ENCODE measurements around the gene THSD8.
"Not testable (repeated sequence)": the region's sequence is repeated elsewhere in the genome, so short reads cannot be mapped to it uniquely, and the experiment has no call there.

The THSD8 gene

DNA sequence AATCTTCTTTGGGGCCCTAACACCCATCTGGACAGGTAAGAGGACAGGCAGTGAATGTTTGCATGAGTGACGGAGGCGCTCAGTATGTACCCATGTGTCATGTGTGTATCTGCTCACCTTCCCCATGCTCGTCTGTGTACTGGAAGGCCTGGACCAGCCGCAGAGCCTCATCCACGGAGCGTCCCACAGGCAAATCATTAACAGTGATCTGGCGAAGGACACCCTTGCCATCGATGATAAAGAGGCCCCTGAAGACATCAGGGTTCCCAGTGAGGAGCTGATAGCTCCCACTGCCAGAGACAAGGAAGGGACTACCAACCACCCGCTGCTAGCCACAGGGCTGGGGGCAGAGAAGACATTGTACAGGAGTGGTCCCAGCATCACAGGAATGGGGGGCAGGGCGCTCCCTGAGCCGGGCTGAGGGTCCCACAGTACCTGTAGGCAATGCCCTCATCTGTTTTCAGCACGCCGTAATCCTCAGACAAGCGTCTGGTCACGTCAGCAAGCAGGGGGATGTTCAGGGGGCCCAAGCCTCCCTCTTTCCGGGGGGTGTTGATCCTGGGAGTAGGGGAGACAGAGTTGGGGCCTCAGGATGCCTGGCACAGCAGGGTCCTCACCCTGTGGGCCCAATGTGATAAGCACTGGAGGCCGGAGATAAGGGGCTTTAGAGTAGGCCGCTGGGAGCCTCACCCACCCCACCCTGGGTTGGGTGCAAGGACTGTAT lies 2.0 kb upstream of the THSD8 start:
- Histone ChIP-seq H3K9me3 (ENCODE audit: control insufficient read depth, low read length) (no peaks in the 10 kb centered on the region), H3K27me3 (replicated peaks; ENCODE audit: control insufficient read depth, insufficient read depth, low read length, poor library complexity, severe bottlenecking) (no peaks in the 10 kb centered on the region), H3K27ac (ENCODE audit: insufficient read depth, low read length, poor library complexity, severe bottlenecking) (no peak overlapping the region), H3K4me3 (ENCODE audit: insufficient read depth, low read depth, low read length, poor library complexity, severe bottlenecking) (no peak overlapping the region), H3K4me1 (ENCODE audit: control insufficient read depth, insufficient read depth, low read length, poor library complexity, severe bottlenecking) (peaks cover 39% of the 10 kb centered on the region), H3K36me3 (ENCODE audit: control insufficient read depth, insufficient read depth, low read length) (peaks cover 6% of the 10 kb centered on the region)
- DNase-seq = no peak

DNA sequence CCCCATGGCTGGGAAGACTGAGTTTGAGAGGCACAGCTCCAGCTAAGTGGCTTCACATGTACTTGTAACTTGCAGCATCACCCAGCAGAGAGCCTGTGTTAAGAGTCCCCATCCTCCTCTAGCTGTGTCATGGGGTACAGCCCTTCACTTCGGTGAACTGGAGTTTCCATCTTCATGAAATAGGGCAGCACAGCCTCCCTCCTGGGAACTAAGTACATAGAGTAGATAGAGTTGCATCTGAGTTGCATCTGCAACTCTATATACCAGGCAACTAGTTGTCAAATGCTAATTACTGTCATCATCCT lies 1.5 kb upstream of the THSD8 start:
- no peak for DNase-seq
- no peaks in the 10 kb centered on the region for H3K9me3 ChIP-seq (ENCODE audit: control insufficient read depth, low read length)
- peak overlapping the region; percentile 60 for H3K27ac ChIP-seq (ENCODE audit: insufficient read depth, low read length, poor library complexity, severe bottlenecking)
- peaks cover 36% of the 10 kb centered on the region for H3K4me1 ChIP-seq (ENCODE audit: control insufficient read depth, insufficient read depth, low read length, poor library complexity, severe bottlenecking)
- H3K4me3 ChIP-seq (ENCODE audit: insufficient read depth, low read depth, low read length, poor library complexity, severe bottlenecking) = peak overlapping the region; percentile 80
- peaks cover 6% of the 10 kb centered on the region for H3K36me3 ChIP-seq (ENCODE audit: control insufficient read depth, insufficient read depth, low read length)
- H3K27me3 ChIP-seq (replicated peaks; ENCODE audit: control insufficient read depth, insufficient read depth, low read length, poor library complexity, severe bottlenecking) = no peaks in the 10 kb centered on the region

DNA sequence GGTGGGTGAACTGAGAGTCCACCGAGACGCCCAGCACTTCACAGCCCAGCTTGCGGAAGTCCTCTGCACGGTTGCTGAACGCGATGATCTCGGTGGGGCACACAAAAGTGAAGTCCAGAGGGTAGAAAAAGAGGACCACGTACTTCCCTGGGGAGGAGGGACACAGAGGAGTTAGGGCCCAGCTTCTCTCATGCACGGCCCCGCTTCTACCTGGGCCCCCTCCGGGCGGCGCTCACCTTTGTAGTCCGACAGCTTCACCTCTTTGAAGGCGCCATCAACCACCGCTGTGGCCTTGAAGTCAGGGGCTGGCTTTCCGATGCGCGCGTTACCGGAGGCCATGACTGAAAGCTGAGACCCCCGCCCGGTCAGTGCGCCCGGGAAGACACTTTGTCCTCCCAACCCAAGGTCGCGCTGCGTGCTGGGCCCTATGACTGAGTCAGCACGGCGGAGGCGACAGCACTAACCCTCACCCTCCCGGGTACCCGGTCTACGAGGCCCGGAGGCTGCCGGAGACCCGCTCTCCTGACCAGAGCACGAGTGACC lies 875 bp upstream of the THSD8 start:
- H3K9me3 ChIP-seq (ENCODE audit: control insufficient read depth, low read length) = no peaks in the 10 kb centered on the region
- H3K4me3 ChIP-seq (ENCODE audit: insufficient read depth, low read depth, low read length, poor library complexity, severe bottlenecking) = peak overlapping the region; percentile 80
- H3K27ac ChIP-seq (ENCODE audit: insufficient read depth, low read length, poor library complexity, severe bottlenecking) = peak overlapping the region; percentile 60
- no peak for DNase-seq
- H3K4me1 ChIP-seq (ENCODE audit: control insufficient read depth, insufficient read depth, low read length, poor library complexity, severe bottlenecking) = peaks cover 32% of the 10 kb centered on the region
- H3K36me3 ChIP-seq (ENCODE audit: control insufficient read depth, insufficient read depth, low read length) = peaks cover 6% of the 10 kb centered on the region
- no peaks in the 10 kb centered on the region for H3K27me3 ChIP-seq (replicated peaks; ENCODE audit: control insufficient read depth, insufficient read depth, low read length, poor library complexity, severe bottlenecking)

DNA sequence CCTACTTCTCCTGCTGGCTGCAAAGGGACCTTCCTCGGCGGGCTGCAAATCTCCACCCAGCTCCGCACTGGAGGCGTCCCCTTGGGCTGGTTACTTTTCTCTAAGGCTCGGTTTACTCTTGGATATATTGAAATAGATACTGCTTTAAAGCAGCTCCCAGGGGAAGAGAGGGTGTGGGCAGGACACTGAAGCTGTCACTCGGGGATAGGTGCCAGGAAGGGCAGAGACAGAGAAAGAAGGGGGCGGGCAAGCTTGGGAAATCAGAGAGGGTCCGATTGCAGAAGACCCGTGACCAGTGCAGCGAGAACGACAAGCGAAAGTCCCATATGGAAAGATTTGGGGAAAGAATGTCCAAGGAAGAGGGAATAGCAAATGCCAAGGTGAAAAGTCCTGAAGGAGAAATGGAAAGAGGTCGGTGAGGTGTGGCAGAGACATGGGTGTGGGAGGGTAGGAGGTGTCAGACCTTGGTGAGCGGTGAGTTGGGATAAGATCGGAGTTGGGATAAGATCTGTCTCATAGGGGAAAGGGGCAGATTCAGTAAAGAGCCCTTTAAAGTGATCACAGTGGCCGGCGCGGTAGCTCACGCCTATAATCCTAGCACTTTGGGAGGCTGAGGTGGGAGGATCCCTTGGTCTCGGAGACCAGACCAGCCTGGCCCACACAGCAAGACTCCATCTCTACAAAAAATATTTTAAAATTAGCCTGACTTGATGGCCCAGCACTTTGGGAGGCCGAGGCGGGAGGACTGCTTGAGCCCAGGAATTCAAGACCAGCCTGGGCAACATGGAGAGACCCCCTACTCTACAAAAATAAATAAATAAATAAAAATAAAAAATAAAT lies 618 bp downstream of the THSD8 start:
- Histone ChIP-seq H3K27me3 (replicated peaks; ENCODE audit: control insufficient read depth, insufficient read depth, low read length, poor library complexity, severe bottlenecking) (no peaks in the 10 kb centered on the region), H3K4me3 (ENCODE audit: insufficient read depth, low read depth, low read length, poor library complexity, severe bottlenecking) (peak overlapping the region; percentile 80), H3K27ac (ENCODE audit: insufficient read depth, low read length, poor library complexity, severe bottlenecking) (no peak overlapping the region), H3K4me1 (ENCODE audit: control insufficient read depth, insufficient read depth, low read length, poor library complexity, severe bottlenecking) (peaks cover 41% of the 10 kb centered on the region), H3K9me3 (ENCODE audit: control insufficient read depth, low read length) (no peaks in the 10 kb centered on the region), H3K36me3 (ENCODE audit: control insufficient read depth, insufficient read depth, low read length) (peaks cover 6% of the 10 kb centered on the region)
- no peak for DNase-seq

DNA sequence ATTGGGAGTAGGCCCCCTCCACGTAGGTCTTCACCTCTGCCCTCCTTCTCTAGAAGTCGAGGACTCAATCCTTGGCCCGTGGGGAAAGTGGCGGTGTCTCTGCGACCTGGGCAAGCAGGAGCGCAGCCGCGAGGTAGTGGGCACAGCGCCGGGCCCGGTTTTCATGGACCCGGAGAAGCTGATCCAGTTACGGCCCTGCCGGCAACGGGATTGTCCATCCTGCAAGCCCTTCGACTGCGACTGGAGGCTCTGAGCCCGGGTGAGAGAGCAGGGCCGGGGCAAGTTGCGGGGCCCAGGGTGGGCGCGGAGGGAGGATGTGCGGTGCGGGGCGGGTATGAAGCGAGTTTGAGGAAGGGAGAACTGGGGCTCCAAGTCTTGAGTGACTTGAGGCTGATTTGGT lies 2.2 kb downstream of the THSD8 start:
- no peaks in the 10 kb centered on the region for H3K9me3 ChIP-seq (ENCODE audit: control insufficient read depth, low read length)
- H3K27me3 ChIP-seq (replicated peaks; ENCODE audit: control insufficient read depth, insufficient read depth, low read length, poor library complexity, severe bottlenecking) = no peaks in the 10 kb centered on the region
- H3K4me3 ChIP-seq (ENCODE audit: insufficient read depth, low read depth, low read length, poor library complexity, severe bottlenecking) = no peak overlapping the region
- H3K36me3 ChIP-seq (ENCODE audit: control insufficient read depth, insufficient read depth, low read length) = peaks cover 6% of the 10 kb centered on the region
- H3K27ac ChIP-seq (ENCODE audit: insufficient read depth, low read length, poor library complexity, severe bottlenecking) = no peak overlapping the region
- H3K4me1 ChIP-seq (ENCODE audit: control insufficient read depth, insufficient read depth, low read length, poor library complexity, severe bottlenecking) = peaks cover 41% of the 10 kb centered on the region
- no peak for DNase-seq

DNA sequence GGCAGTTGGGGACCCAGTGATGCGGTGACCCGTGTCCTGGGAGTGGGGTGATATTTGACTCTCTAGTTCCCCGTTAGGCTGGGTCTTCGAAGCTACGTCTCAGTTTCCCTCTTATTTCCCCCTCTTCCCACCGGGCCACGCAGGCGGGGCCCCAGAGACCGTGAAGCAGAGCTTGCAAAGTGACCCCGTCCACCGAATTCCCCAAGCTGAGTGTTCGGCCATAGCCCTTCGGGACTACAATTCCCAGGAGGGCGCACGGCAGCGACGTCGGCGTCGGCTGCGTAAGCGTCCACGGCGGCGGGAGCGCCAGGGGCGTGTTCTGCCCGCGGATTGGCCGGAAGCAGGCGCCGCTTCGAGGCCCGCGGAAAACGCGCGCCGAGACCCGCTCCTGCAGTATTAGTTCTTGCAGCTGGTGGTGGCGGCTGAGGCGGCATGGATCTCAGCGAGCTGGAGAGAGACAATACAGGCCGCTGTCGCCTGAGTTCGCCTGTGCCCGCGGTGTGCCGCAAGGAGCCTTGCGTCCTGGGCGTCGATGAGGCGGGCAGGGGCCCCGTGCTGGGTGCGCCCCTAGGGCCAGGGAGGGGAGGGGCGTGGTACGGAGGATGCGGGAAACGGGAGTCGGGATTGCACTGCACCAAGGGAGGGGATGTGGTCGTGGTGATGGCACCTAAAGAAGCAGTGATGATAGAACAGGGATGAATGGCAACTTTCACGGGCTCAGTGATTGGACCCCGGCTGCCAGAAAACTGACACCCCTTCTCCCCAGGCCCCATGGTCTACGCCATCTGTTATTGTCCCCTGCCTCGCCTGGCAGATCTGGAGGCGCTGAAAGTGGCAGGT lies 4.6 kb downstream of the THSD8 start, which contains the start of gene RNASEH2A:
TSS of gene RNASEH2A (plus strand) at position 343 of the 840 bp plus-strand sequence. CDS start at position 433, 90 bp downstream.
- no peaks in the 10 kb centered on the region for H3K9me3 ChIP-seq (ENCODE audit: control insufficient read depth, low read length)
- H3K27ac ChIP-seq (ENCODE audit: insufficient read depth, low read length, poor library complexity, severe bottlenecking) = peak within 1 kb of the TSS; percentile 43
- peak; percentile 68 to 76 (median 76) for DNase-seq
- H3K4me3 ChIP-seq (ENCODE audit: insufficient read depth, low read depth, low read length, poor library complexity, severe bottlenecking) = peak within 1 kb of the TSS; percentile 49
- H3K36me3 ChIP-seq (ENCODE audit: control insufficient read depth, insufficient read depth, low read length) = peaks cover 5% of the 10 kb centered on the region
- H3K27me3 ChIP-seq (replicated peaks; ENCODE audit: control insufficient read depth, insufficient read depth, low read length, poor library complexity, severe bottlenecking) = no peaks in the 10 kb centered on the region
- H3K4me1 ChIP-seq (ENCODE audit: control insufficient read depth, insufficient read depth, low read length, poor library complexity, severe bottlenecking) = peaks cover 25% of the 10 kb centered on the region

DNA sequence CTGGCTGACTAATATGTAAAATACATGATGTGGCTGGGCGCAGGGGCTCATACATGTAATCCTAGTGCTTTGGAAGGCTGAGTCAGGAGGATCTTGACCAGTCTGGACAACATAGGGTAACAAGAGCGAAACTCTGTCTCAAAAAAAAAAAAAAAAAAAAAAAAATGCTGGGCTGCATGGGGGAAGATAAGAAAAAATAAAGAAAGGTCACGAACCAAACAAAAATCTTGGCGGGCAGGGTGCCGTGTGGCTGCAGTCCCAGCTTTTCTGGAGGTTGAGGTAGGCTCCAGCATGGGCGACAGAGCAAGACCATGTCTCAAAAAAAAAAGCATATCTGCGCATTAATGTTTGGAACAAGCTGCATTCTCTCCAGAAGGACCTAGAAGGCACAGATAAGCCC lies 13.2 kb downstream of the THSD8 start:
- peaks cover 6% of the 10 kb centered on the region for H3K36me3 ChIP-seq (ENCODE audit: control insufficient read depth, insufficient read depth, low read length)
- no peak overlapping the region for H3K27ac ChIP-seq (ENCODE audit: insufficient read depth, low read length, poor library complexity, severe bottlenecking)
- H3K9me3 ChIP-seq (ENCODE audit: control insufficient read depth, low read length) = no peaks in the 10 kb centered on the region
- no peaks in the 10 kb centered on the region for H3K27me3 ChIP-seq (replicated peaks; ENCODE audit: control insufficient read depth, insufficient read depth, low read length, poor library complexity, severe bottlenecking)
- no peaks in the 10 kb centered on the region for H3K4me1 ChIP-seq (ENCODE audit: control insufficient read depth, insufficient read depth, low read length, poor library complexity, severe bottlenecking)
- H3K4me3 ChIP-seq (ENCODE audit: insufficient read depth, low read depth, low read length, poor library complexity, severe bottlenecking) = no peak overlapping the region
- DNase-seq = no peak

DNA sequence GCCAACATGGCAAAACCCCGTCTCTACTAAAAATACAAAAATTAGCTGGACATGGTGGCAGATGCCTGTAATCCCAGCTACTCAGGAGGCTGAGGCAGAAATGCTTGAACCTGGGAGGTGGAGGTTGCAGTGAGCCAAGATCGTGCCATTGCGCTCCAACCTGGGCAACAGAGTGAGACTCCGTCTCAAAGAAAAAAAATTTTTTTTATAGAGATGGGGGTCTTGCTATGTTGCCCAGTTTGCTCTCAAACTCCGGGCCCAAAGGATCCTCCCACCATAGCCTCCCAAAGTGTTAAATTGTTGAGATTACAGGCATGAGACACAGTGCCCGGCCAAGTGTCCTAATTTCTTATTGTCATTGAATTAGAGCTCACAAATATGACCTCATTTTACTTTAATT lies 15.3 kb downstream of the THSD8 start:
- not testable (repeated sequence) for H3K36me3 ChIP-seq (ENCODE audit: control insufficient read depth, insufficient read depth, low read length); H3K27me3 ChIP-seq (replicated peaks; ENCODE audit: control insufficient read depth, insufficient read depth, low read length, poor library complexity, severe bottlenecking); H3K9me3 ChIP-seq (ENCODE audit: control insufficient read depth, low read length); H3K4me3 ChIP-seq (ENCODE audit: insufficient read depth, low read depth, low read length, poor library complexity, severe bottlenecking); H3K27ac ChIP-seq (ENCODE audit: insufficient read depth, low read length, poor library complexity, severe bottlenecking); H3K4me1 ChIP-seq (ENCODE audit: control insufficient read depth, insufficient read depth, low read length, poor library complexity, severe bottlenecking); DNase-seq

DNA sequence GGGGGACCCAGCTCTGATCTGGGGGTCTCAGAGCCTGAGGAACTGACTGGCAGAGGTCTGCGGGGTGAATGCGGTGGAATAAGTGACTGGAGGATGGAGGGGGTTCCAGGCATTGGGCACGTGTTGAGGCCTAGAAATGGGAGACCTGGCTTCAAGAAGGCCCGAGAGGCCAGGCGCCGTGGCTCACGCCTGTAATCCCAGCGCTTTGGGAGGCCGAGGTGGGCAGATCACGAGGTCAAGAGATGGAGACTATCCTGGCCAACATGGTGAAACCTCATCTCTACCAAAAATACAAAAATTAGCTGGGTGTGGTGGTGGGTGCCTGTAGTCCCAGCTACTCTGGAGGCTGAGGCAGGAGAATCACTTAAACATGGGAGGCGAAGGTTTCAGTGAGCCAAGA lies 15.9 kb downstream of the THSD8 start:
- not testable (repeated sequence) for H3K27me3 ChIP-seq (replicated peaks; ENCODE audit: control insufficient read depth, insufficient read depth, low read length, poor library complexity, severe bottlenecking); H3K27ac ChIP-seq (ENCODE audit: insufficient read depth, low read length, poor library complexity, severe bottlenecking); H3K4me1 ChIP-seq (ENCODE audit: control insufficient read depth, insufficient read depth, low read length, poor library complexity, severe bottlenecking); DNase-seq; H3K36me3 ChIP-seq (ENCODE audit: control insufficient read depth, insufficient read depth, low read length); H3K9me3 ChIP-seq (ENCODE audit: control insufficient read depth, low read length); H3K4me3 ChIP-seq (ENCODE audit: insufficient read depth, low read depth, low read length, poor library complexity, severe bottlenecking)

All from effector memory CD4-positive, alpha-beta T cell (primary cell).